ENCODE measurements around the gene ARHGAP45. TPM values are rescaled to one million over a fixed set of nuclear protein-coding genes. Genes with fewer than 3 reads are reported as not detected.
A peak's percentile ranks its signal among the peaks of the same experiment; 100 is the strongest.

The ARHGAP45 gene
- total RNA-seq, 1 donor from 2014 or later, result 83.5 TPM

DNA sequence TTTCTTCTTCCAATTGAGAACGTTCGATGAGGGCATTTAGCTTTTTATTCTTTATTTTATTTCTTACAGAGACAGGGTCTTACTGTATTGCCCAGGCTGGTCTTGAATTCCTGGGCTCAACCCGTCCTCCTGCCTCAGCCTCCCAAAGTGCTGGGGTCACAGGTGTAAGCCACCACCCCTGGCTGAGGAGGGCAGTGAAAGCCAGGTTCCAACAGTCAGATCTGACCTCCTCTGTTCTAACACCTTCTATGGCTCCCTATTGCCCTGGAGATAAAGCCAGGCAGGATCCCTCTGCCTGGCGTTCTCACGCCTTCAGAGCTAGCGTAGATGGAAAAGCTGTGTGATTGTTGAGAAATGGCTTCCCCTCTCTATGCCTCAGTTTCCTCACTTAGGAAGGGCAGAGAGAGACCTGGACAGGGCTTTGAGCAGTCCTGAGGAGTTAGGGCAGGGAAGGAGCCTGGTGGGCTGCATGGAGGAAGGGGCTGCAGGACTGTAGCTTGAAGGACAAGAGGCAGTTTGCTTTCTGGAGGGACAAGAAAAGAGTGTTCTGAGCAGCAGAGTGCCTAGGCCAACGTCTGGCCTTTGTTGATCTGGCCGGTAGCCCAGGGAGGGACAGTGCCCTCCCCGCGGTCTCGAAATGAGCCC lies 5.5 kb downstream of the ARHGAP45 start:
- TF ChIP-seq, protein P1, sequence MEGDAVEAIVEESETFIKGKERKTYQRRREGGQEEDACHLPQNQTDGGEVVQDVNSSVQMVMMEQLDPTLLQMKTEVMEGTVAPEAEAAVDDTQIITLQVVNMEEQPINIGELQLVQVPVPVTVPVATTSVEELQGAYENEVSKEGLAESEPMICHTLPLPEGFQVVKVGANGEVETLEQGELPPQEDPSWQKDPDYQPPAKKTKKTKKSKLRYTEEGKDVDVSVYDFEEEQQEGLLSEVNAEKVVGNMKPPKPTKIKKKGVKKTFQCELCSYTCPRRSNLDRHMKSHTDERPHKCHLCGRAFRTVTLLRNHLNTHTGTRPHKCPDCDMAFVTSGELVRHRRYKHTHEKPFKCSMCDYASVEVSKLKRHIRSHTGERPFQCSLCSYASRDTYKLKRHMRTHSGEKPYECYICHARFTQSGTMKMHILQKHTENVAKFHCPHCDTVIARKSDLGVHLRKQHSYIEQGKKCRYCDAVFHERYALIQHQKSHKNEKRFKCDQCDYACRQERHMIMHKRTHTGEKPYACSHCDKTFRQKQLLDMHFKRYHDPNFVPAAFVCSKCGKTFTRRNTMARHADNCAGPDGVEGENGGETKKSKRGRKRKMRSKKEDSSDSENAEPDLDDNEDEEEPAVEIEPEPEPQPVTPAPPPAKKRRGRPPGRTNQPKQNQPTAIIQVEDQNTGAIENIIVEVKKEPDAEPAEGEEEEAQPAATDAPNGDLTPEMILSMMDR (IDR thresholded peaks at IDR 0.05), result no peak
- ATAC-seq (no peak), DNase-seq (no peak)
- H3K27me3 ChIP-seq (ENCODE audit: low read depth), result peaks cover 8% of the 10 kb centered on the region
- no peaks in the 10 kb centered on the region for H3K9me3 ChIP-seq
- no peak overlapping the region for H3K27ac ChIP-seq
- H3K4me3 ChIP-seq, result no peak overlapping the region
- intact Hi-C loops (cut with DNase I), result no loop called here
- peaks cover 70% of the 10 kb centered on the region for H3K4me1 ChIP-seq
- peaks cover 23% of the 10 kb centered on the region for H3K36me3 ChIP-seq

DNA sequence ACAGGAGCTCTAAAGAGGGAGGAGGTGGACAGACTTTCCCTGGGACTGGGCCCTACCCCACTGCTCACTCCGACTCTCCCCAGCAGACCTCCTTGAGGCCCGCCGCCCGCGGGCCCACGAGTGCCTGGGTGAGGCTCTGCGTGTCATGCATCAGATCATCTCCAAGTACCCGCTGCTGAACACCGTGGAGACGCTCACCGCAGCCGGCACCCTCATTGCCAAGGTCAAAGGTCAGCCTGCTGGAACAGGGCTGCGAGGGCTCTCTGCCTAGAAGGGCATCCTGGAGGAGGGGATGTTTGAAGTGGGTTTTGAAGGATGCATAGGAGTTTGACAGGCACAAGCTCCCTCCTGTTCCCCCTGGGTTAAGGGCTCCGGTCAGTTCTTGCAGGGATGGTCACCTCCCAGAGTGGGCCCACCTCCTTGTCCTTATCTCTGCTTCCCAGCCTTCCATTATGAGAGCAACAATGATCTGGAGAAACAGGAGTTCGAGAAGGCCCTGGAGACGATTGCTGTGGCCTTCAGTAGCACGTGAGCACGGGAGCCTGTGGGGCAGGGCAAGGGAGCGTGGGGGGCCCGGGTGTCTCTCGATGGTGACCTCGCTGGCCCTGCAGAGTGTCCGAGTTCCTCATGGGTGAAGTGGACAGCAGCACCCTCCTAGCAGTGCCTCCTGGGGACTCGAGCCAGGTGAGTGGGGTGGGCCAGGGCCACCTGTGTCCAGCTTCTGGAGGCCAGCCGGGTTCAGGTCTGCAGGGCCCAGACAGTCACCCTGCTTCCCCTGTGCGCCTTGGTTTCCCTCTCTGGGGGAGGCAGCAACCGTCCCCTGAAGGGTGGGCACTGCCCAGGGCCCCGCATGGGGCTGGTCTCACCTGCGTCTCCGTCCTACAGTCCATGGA lies 6.3 kb downstream of the ARHGAP45 start:
- TF ChIP-seq, protein P1 (IDR thresholded peaks at IDR 0.05), result no peak
- Histone ChIP-seq H3K36me3 (peaks cover 23% of the 10 kb centered on the region), H3K4me3 (no peak overlapping the region), H3K27ac (peak overlapping the region; percentile 69), H3K9me3 (no peaks in the 10 kb centered on the region), H3K27me3 (ENCODE audit: low read depth) (peaks cover 8% of the 10 kb centered on the region), H3K4me1 (peaks cover 68% of the 10 kb centered on the region)
- DNase-seq (no peak), ATAC-seq (no peak)
- intact Hi-C loops (cut with DNase I), result no loop called here

DNA sequence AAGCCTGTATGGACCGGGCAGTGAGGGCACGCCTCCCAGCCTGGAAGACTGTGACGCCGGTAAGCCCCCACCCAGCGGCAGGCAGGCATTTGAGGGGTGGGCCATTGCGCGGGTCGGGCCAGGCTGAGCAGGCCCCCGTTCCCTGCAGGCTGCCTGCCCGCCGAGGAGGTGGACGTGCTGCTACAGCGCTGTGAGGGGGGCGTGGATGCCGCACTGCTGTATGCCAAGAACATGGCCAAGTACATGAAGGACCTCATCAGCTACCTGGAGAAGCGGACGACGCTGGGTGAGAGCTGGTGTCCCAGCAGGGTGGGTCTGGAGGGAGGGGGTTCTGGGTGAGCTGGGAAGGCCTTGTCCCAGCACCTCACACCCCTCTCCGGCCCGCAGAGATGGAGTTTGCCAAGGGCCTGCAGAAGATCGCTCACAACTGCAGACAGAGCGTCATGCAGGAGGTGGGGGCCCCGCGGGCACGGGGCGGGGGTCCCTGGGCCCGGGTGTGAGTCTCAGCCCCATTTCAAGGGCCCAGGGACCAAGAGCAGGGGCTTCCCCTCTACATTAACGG lies 7.1 kb downstream of the ARHGAP45 start:
- intact Hi-C loops (cut with DNase I), result no loop called here
- TF ChIP-seq, protein P1 (IDR thresholded peaks at IDR 0.05), result no peak
- DNase-seq, result peak; percentile 53
- Histone ChIP-seq H3K4me1 (peaks cover 61% of the 10 kb centered on the region), H3K27me3 (ENCODE audit: low read depth) (peaks cover 8% of the 10 kb centered on the region), H3K4me3 (peak overlapping the region; percentile 44), H3K9me3 (no peaks in the 10 kb centered on the region), H3K36me3 (peaks cover 29% of the 10 kb centered on the region), H3K27ac (peak overlapping the region; percentile 69)
- ATAC-seq, result no peak

DNA sequence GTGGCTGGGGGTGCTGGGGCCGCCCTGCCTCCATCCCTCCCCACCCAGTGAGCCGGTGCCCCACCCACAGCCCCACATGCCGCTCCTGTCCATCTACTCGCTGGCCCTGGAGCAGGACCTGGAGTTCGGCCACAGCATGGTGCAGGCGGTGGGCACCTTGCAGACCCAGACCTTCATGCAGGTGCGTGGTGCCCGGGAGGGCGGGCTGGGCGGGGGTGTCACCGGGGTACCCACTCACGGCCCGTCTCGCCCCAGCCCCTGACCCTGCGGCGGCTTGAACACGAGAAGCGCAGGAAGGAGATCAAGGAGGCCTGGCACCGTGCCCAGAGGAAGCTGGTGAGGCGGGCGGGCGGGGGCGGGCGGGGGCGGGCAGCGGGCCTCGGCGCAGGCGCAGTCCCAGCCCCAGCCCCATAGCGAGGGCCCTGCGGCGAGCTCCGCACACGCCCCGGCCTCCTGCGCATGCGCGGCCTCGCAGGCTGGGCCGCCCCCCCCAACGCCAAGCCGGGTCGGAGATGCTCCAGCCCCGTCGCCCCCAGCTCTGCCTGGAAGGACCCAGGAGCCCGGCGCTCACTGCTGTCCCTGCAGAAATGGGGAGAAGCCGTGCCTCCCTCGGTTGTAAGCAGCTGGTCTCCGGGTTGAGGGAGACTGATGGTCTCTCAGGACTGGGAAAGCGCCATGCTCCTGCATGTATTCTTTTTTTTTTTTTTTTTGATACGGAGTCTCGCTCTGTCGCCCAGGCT lies 7.7 kb downstream of the ARHGAP45 start:
- Histone ChIP-seq H3K9me3 (no peaks in the 10 kb centered on the region), H3K4me3 (peak overlapping the region; percentile 44), H3K4me1 (peaks cover 54% of the 10 kb centered on the region), H3K27me3 (ENCODE audit: low read depth) (peaks cover 8% of the 10 kb centered on the region), H3K27ac (peak overlapping the region; percentile 69), H3K36me3 (peaks cover 36% of the 10 kb centered on the region)
- intact Hi-C loops (cut with DNase I), result no loop called here
- DNase-seq (peak; percentile 97), ATAC-seq (peak; percentile 79 to 83)
- TF ChIP-seq, protein P1 (IDR thresholded peaks at IDR 0.05), result no peak

DNA sequence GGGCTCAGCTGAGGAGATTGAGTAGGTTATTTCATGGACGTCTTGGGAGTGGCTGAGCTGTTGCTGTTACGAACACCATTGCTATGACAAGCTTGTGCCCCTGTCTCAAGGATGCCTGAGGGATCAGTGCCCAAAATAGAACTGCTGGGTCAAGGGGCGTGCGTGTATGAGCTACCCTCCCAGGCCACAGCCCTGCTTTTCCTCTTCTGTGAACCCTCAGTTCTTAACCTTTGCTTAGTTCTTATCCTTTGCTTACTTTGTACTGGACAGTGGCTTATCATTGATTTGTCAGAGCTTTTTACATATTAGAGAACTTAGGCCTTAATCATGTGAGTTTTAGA lies 9.0 kb downstream of the ARHGAP45 start:
- peak overlapping the region; percentile 69 for H3K27ac ChIP-seq
- TF ChIP-seq, protein P1 (IDR thresholded peaks at IDR 0.05), result no peak
- peaks cover 42% of the 10 kb centered on the region for H3K36me3 ChIP-seq
- no peak for DNase-seq
- intact Hi-C loops (cut with DNase I), result no loop called here
- H3K9me3 ChIP-seq, result no peaks in the 10 kb centered on the region
- ATAC-seq, result peak in 1 of 2 donors; percentile 45
- H3K27me3 ChIP-seq (ENCODE audit: low read depth), result peaks cover 1% of the 10 kb centered on the region
- H3K4me3 ChIP-seq, result no peak overlapping the region
- H3K4me1 ChIP-seq, result peaks cover 44% of the 10 kb centered on the region
